AG04450 (cell line): ENCODE measurements around the gene TMEM8B. TPM values are rescaled to one million over a fixed set of nuclear protein-coding genes. Genes with fewer than 3 reads are reported as not detected.

ENCODE experiments used
- CTCF ChIA-PET: fragments of 300-600, 350-600 bp; formaldehyde crosslinking; extraction: SDS; loops from one replicate; lab custom pipeline; 2022; ENCODE audit warnings: antibody characterized with exemption, inconsistent platforms; lab: Charles Lee
- POLR2A ChIA-PET: fragments of 350-600 bp; formaldehyde crosslinking; extraction: SDS; loops from one replicate; lab custom pipeline; 2021; ENCODE audit warnings: antibody characterized with exemption, inconsistent platforms; lab: Yijun Ruan, JAX
- DNase-seq: peaks from one replicate; pipeline ENCODE4 v3.0.0-alpha.2; 2011; ENCODE audit warnings: low read depth, low spot score
- H3K27ac ChIP-seq: one replicate; pipeline ENCODE4 v1.5.1; 2012; ENCODE audit warnings: low read depth, low read length, control low read depth
- H3K27me3 ChIP-seq: one replicate; pipeline ENCODE4 v1.6.0; 2012; ENCODE audit warnings: low read length; ENCODE audit not compliant: control insufficient read depth, insufficient read depth
- H3K4me3 ChIP-seq: 2 replicates; pipeline ENCODE4 v1.5.1; 2011; ENCODE audit warnings: mild to moderate bottlenecking, low read depth, low read length, control low read depth
- H3K9me3 ChIP-seq: 2 replicates; pipeline ENCODE4 v1.5.1; 2012; ENCODE audit warnings: low read length; ENCODE audit not compliant: control insufficient read depth, insufficient read depth
- polyA plus RNA-seq: library from polyadenylated mRNA; depleted of rRNA; stranded (reverse); fragments of >200 nt; gene quantifications from 2 replicates; pipeline ENCODE4 v1.2.3, GENCODE V29; 2011
- TF ChIP-seq, protein P1 (sequence below): IDR thresholded peaks from 2 replicates; pipeline ENCODE4 v1.5.1; 2011; ENCODE audit warnings: low read depth, low read length, control low read depth, inconsistent platforms

TMEM8B gene
- polyA plus RNA-seq, 1 experiment, result 3.3 TPM

DNA sequence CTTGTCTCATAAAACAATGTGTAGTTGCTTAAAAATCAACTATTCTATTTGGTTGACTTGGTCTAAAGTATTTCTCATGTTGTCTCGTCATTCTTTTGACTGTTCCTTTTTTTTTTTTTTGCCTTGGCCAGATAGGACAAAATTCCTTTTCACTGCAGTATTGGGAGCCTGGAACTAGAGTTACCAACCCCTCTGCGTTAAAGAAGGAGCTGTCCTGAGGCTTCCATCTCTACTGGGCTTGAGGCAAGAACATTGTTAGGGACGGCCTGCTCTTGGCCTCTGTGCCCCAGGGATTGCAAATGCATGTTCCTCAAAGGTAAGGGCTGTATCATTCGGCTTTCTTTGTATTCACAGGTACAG is 39.0 kb upstream of the TMEM8B start:
- Histone ChIP-seq H3K27me3 (peaks cover 4% of the 10 kb centered on the region), H3K4me3 (no peak overlapping the region), H3K27ac (no peak overlapping the region), H3K9me3 (no peaks in the 10 kb centered on the region; the same call in 1 of the 2 replicates)
- CTCF ChIA-PET, result interaction anchor here (0.6 to 4.2 kb wide), 46 partner anchors 9 to 382 kb away, joined by 3 to 108 read pairs (median 5); partner anchors contain the start of genes CREB3, HINT2, HRCT1 and SPAG8
- no peak for DNase-seq
- TF ChIP-seq, protein P1, sequence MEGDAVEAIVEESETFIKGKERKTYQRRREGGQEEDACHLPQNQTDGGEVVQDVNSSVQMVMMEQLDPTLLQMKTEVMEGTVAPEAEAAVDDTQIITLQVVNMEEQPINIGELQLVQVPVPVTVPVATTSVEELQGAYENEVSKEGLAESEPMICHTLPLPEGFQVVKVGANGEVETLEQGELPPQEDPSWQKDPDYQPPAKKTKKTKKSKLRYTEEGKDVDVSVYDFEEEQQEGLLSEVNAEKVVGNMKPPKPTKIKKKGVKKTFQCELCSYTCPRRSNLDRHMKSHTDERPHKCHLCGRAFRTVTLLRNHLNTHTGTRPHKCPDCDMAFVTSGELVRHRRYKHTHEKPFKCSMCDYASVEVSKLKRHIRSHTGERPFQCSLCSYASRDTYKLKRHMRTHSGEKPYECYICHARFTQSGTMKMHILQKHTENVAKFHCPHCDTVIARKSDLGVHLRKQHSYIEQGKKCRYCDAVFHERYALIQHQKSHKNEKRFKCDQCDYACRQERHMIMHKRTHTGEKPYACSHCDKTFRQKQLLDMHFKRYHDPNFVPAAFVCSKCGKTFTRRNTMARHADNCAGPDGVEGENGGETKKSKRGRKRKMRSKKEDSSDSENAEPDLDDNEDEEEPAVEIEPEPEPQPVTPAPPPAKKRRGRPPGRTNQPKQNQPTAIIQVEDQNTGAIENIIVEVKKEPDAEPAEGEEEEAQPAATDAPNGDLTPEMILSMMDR, result no peak
- POLR2A ChIA-PET, result interaction anchor here (0.6 to 1.4 kb wide), 6 partner anchors 22 to 156 kb away, joined by 3 to 4 read pairs (median 3); partner anchors contain the start of genes CREB3, HINT2, SPAG8 and TLN1

DNA sequence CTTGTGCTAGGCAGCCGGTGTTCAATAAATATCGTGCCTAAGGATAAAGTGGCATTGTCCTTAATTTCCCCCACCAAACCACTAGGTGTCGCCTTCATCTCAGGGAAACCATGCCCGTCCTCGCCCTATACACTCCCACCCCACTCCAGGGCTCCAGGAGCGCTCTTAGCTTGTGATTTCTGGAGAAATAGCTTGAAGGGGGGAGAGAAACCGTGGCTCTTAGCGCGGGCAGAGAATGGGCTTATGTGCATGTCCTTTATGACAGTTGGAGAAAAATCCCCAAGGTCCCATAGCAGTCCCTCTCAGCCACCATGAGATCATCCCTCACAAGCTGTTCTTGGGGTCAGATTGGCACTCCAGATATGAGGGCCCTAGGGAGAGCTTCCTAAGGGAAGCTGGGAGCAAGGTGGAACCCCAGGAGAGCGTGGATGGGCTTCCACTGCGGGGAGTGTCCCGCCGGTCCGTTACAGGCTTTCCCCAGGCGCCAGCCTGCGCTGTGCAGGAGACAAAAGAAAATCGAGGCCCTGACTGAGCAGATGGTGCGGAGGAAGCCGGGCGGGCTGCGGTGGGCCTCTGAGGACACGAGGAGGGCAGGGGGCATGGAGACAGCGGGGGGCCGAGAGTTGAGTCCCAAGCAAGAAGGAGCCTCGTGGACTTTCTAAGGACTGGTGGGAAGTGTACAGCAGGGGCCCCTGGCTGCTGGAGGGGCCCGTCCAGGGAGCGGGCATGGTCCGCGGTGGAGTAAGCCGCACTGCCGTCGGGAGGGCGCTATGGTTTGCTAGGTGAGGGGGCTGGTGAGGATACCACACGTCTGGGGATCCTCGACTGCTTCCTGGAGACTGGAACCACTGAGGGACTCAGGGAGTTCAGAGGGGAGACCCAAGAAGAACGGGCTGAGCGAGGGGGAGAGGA is 38.4 kb upstream of the TMEM8B start:
- Histone ChIP-seq H3K4me3 (no peak overlapping the region), H3K27ac (peak overlapping the region; percentile 31), H3K9me3 (no peaks in the 10 kb centered on the region; the same call in 1 of the 2 replicates), H3K27me3 (peaks cover 3% of the 10 kb centered on the region)
- POLR2A ChIA-PET, result interaction anchor here (0.6 to 1.4 kb wide), 6 partner anchors 21 to 155 kb away, joined by 3 to 4 read pairs (median 3); partner anchors contain the start of genes CREB3, HINT2, SPAG8 and TLN1
- TF ChIP-seq, protein P1, result peak; percentile 91
- DNase-seq, result peak; percentile 65
- CTCF ChIA-PET, result interaction anchor here (0.5 to 4.2 kb wide), 61 partner anchors 8 to 381 kb away, joined by 3 to 108 read pairs (median 4); partner anchors contain the start of genes CREB3, HINT2, HRCT1 and SPAG8

DNA sequence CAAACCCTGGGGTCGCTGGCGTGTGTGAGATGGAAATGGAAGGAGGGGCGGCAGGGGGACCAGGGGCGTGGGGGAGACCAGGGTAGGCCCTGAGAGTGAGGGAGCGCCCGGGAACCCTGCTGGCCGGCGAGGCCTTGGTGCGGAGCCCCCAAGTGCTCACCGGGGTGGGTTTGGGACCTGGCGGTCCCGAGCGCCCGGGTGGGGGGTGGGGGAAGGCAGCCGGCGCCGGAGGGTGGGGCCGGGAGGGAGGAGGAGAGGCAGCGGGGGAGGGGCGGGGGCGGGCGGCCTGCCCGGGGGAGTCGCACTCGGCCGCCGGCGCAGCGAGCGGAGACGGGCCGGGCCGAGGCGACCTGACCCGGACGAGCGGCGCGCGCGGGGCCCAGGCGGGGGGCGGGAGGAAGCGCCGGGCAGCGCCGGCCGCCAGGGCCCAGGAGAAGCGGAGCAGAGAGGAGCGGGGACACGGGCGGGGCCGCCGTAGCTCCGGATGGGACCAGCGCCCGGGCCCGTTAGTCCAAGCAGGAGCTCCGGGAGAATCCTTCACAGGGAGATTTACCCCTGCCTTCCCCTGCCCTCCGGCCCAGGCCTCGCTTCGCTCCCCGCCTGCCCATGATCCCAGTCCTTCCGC is 37.6 kb upstream of the TMEM8B start, which contains the start of gene NPR2:
NPR2 (plus strand) TSS at position 295 of the 625 bp plus-strand sequence. CDS start 818 bp downstream, outside the sequence.
- no peaks in the 10 kb centered on the region; the same call in 1 of the 2 replicates for H3K9me3 ChIP-seq
- TF ChIP-seq, protein P1, result no peak
- no peaks in the 10 kb centered on the region for H3K27me3 ChIP-seq
- peak within 1 kb of the TSS; percentile 65 for H3K4me3 ChIP-seq
- ChIA-PET POLR2A (interaction anchor here (0.6 kb wide), 1 partner anchor 253 kb away, joined by 5 read pairs; no protein-coding TSS in a partner anchor), CTCF (interaction anchor here (0.6 to 2.2 kb wide), 4 partner anchors 26 to 154 kb away, joined by 5 to 9 read pairs (median 6); no protein-coding TSS in a partner anchor)
- DNase-seq, result no peak
- H3K27ac ChIP-seq, result peak within 1 kb of the TSS; percentile 31

DNA sequence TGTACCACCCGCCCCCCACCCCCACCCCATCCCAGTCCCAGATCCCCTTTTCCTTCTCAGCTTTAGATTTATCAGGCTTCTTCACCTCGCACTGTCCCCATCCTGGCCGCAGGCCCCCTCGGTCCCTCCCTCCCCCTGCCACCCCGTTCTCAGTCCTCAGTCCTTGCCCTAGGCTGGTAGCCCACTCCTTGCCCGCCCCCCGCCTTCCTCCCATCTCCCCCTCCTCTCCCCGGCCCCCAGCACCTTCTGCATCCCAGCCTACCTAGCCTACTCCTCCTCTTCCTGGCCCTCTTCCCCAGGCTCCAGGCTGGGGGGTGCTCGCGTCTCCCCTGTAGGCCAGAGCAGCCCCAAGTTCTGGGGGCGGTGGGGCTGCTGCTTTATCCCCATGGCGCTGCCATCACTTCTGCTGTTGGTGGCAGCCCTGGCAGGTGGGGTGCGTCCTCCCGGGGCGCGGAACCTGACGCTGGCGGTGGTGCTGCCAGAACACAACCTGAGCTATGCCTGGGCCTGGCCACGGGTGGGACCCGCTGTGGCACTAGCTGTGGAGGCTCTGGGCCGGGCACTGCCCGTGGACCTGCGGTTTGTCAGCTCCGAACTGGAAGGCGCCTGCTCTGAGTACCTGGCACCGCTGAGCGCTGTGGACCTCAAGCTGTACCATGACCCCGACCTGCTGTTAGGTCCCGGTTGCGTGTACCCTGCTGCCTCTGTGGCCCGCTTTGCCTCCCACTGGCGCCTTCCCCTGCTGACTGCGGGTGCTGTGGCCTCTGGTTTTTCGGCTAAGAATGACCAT is 36.8 kb upstream of the TMEM8B start:
- ChIA-PET CTCF (interaction anchor here (0.6 to 2.2 kb wide), 5 partner anchors 26 to 154 kb away, joined by 3 to 9 read pairs (median 5); no protein-coding TSS in a partner anchor), POLR2A (interaction anchor here (0.6 kb wide), 1 partner anchor 252 kb away, joined by 5 read pairs; no protein-coding TSS in a partner anchor)
- DNase-seq, result no peak
- Histone ChIP-seq H3K27me3 (no peaks in the 10 kb centered on the region), H3K4me3 (peak overlapping the region; percentile 65), H3K9me3 (no peaks in the 10 kb centered on the region; the same call in 1 of the 2 replicates), H3K27ac (no peak overlapping the region)
- TF ChIP-seq, protein P1, result no peak
